Activated CD4-positive, alpha-beta T cell treated with anti-CD3 and anti-CD28 coated beads for 36 hours (primary cell): Measurements from ENCODE around the gene TBCD. TPM values are rescaled to one million over a fixed set of nuclear protein-coding genes. Genes with fewer than 3 reads are reported as not detected.

ENCODE experiments used
- ATAC-seq: fragments of 200-7000 bp; cut with Tn5 transposase; one replicate; pipeline ENCODE4 v1.10.0; 2021; ENCODE audit warnings: mild to moderate bottlenecking, moderate library complexity
- CTCF ChIA-PET: fragments of 350-600 bp; sonication (Branson Sonifier 250); formaldehyde crosslinking; loops from one replicate; lab custom pipeline; 2021; ENCODE audit warnings: antibody characterized with exemption; lab: Charles Lee
- POLR2A ChIA-PET: fragments of 350-600 bp; sonication (Branson Sonifier 250); formaldehyde crosslinking; loops from one replicate; lab custom pipeline; 2021; ENCODE audit warnings: antibody characterized with exemption, inconsistent platforms; lab: Charles Lee
- DNase-seq: peaks from one replicate; pipeline ENCODE4 v3.0.0-alpha.2; 2020
- H3K27ac Mint-ChIP-seq: one replicate; pipeline ENCODE4 v1.8.0; 2021; ENCODE audit warnings: mixed read lengths
- H3K27me3 Mint-ChIP-seq: one replicate; pipeline ENCODE4 v1.8.0; 2021; ENCODE audit warnings: mixed read lengths
- H3K36me3 Mint-ChIP-seq: one replicate; pipeline ENCODE4 v1.8.0; 2021; ENCODE audit warnings: low read depth, mixed read lengths
- H3K4me1 Mint-ChIP-seq: one replicate; pipeline ENCODE4 v1.8.0; 2021; ENCODE audit warnings: mixed read lengths
- H3K4me3 Mint-ChIP-seq: one replicate; pipeline ENCODE4 v1.8.0; 2021; ENCODE audit warnings: mild to moderate bottlenecking, moderate library complexity, mixed read lengths
- H3K9me3 Mint-ChIP-seq: one replicate; pipeline ENCODE4 v1.8.0; 2021; ENCODE audit warnings: low read depth, mixed read lengths
- intact Hi-C, 2 experiments: fragments of 100-400 bp; cut with DNase I in 1 of 2; cut with micrococcal nuclease in 1 of 2; formaldehyde crosslinking; loops; one replicate each; pipeline versions ENCODE4 v1.14.2 to v1.15.1; 2022 to 2024; cut with DNase I, micrococcal nuclease
- total RNA-seq, 2 experiments: library from RNA; stranded (reverse); gene quantifications; one replicate each; pipeline ENCODE4 v1.2.3, GENCODE V29; 2021

TBCD gene
- total RNA-seq, 2 experiments from 2014 or later = 83.3 to 97.2 TPM

DNA sequence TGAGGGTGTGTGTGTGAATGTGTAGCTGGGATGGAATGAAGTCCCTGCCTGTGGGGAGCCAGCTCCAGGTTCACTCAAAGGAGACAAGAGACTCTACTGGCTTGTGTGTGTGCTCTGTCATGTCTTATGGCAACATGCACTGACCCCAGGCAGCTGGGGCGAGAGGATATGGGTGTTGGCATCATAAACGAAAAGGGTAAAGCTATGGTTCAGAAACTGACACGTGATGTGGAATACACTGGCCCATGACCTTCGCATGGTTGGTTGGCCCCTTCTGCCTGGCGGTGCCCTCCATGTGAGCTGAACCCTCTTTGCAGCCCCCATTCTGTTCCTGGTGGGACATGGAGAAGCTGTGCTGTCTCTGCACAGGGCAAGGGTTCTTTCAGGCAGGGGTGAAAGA lies 66.1 kb downstream of the TBCD start:
- Mint-ChIP-seq H3K27me3 (no peaks in the 10 kb centered on the region), H3K9me3 (peaks cover 6% of the 10 kb centered on the region), H3K27ac (no peak overlapping the region), H3K4me1 (peaks cover 2% of the 10 kb centered on the region), H3K4me3 (no peak overlapping the region), H3K36me3 (peaks cover 74% of the 10 kb centered on the region)
- POLR2A ChIA-PET = no interaction called here
- ATAC-seq = no peak
- DNase-seq = no peak
- intact Hi-C loops = no loop called here
- CTCF ChIA-PET = no interaction called here

GRCh38 chr17:82820278-82821251 lies 68.7 kb downstream of the TBCD start:
- intact Hi-C loops = no loop called here
- peaks cover 60% of the 10 kb centered on the region for H3K36me3 Mint-ChIP-seq
- peaks cover 6% of the 10 kb centered on the region for H3K9me3 Mint-ChIP-seq
- no peaks in the 10 kb centered on the region for H3K27me3 Mint-ChIP-seq
- no peaks in the 10 kb centered on the region for H3K4me1 Mint-ChIP-seq
- CTCF ChIA-PET = interaction anchor here (0.8 kb wide), 1 partner anchor 44 kb away, joined by 3 read pairs; no protein-coding TSS in a partner anchor
- H3K4me3 Mint-ChIP-seq = no peak overlapping the region
- DNase-seq (no peak), ATAC-seq (no peak)
- H3K27ac Mint-ChIP-seq = no peak overlapping the region
- POLR2A ChIA-PET = no interaction called here

GRCh38 chr17:82821554-82821953 lies 69.7 kb downstream of the TBCD start:
- POLR2A ChIA-PET = no interaction called here
- Mint-ChIP-seq H3K4me3 (no peak overlapping the region), H3K27ac (no peak overlapping the region), H3K36me3 (peaks cover 54% of the 10 kb centered on the region), H3K27me3 (no peaks in the 10 kb centered on the region), H3K9me3 (peaks cover 6% of the 10 kb centered on the region), H3K4me1 (no peaks in the 10 kb centered on the region)
- no peak for DNase-seq
- intact Hi-C loops = no loop called here
- CTCF ChIA-PET = interaction anchor here (0.6 kb wide), 1 partner anchor 628 kb away, joined by 3 read pairs; no protein-coding TSS in a partner anchor
- ATAC-seq = no peak

DNA sequence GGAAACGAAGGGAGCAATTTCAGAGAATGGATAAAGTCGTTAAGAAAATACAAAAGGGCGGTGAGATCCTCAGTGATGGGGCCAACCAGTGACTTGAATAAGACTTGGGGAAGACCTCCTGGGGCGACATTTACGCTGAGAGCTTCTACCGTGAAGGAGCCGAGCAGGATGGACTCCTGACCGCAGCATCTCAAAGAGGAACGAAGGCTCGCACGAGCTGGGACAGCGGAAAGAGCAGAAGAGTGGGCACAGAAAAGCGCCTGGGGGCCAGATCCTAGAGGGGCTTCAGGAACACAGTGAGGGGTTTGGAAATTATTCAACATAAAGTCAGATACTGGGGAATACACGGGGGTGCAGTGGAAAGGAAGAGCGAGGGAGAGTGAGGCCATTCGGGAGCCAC lies 70.4 kb downstream of the TBCD start:
- H3K4me1 Mint-ChIP-seq = no peaks in the 10 kb centered on the region
- no peak for DNase-seq
- POLR2A ChIA-PET = no interaction called here
- peaks cover 6% of the 10 kb centered on the region for H3K9me3 Mint-ChIP-seq
- H3K4me3 Mint-ChIP-seq = no peak overlapping the region
- H3K27ac Mint-ChIP-seq = no peak overlapping the region
- peaks cover 54% of the 10 kb centered on the region for H3K36me3 Mint-ChIP-seq
- ATAC-seq = no peak
- intact Hi-C loops = no loop called here
- CTCF ChIA-PET = no interaction called here
- no peaks in the 10 kb centered on the region for H3K27me3 Mint-ChIP-seq

GRCh38 chr17:82823004-82823403 lies 71.1 kb downstream of the TBCD start:
- ChIA-PET CTCF (no interaction called here), POLR2A (no interaction called here)
- DNase-seq = no peak
- Mint-ChIP-seq H3K27ac (no peak overlapping the region), H3K4me1 (no peaks in the 10 kb centered on the region), H3K9me3 (peaks cover 6% of the 10 kb centered on the region), H3K27me3 (no peaks in the 10 kb centered on the region), H3K36me3 (peaks cover 54% of the 10 kb centered on the region), H3K4me3 (no peak overlapping the region)
- ATAC-seq = no peak
- intact Hi-C loops = no loop called here

GRCh38 chr17:82825540-82826124 lies 73.8 kb downstream of the TBCD start:
- Mint-ChIP-seq H3K27ac (no peak overlapping the region), H3K9me3 (peaks cover under 1% of the 10 kb centered on the region), H3K27me3 (no peaks in the 10 kb centered on the region), H3K4me1 (no peaks in the 10 kb centered on the region), H3K4me3 (no peak overlapping the region), H3K36me3 (peaks cover 41% of the 10 kb centered on the region)
- POLR2A ChIA-PET = no interaction called here
- CTCF ChIA-PET = interaction anchor here (0.6 kb wide), 2 partner anchors 22 to 78 kb away, joined by 3 read pairs; no protein-coding TSS in a partner anchor
- no peak for DNase-seq
- intact Hi-C loops = no loop called here
- no peak for ATAC-seq

DNA sequence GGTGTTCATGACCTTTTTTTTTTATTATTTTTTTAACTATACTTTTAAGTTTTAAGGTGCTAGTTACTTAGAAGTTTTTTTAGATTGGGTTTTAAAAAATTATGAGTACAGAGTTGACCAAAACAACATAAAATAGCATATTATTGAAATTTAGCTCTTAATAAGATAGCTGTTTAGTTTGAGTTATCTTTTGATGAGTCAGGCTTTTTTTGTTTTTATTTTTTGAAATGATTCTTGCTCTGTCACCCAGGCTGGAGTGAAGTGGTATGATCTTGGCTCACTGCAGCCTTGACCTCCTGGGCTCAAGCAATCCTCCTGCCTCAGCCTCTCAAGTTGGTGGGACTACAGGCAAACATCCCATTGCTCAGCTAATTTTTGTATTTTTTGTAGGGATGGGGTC lies 74.3 kb downstream of the TBCD start:
- no peak overlapping the region for H3K4me3 Mint-ChIP-seq
- no peaks in the 10 kb centered on the region for H3K27me3 Mint-ChIP-seq
- no peak for ATAC-seq
- no peak for DNase-seq
- H3K36me3 Mint-ChIP-seq = peaks cover 36% of the 10 kb centered on the region
- POLR2A ChIA-PET = interaction anchor here (0.6 kb wide), 1 partner anchor 441 kb away, joined by 7 read pairs; no protein-coding TSS in a partner anchor
- CTCF ChIA-PET = interaction anchor here (0.6 kb wide), 2 partner anchors 22 to 126 kb away, joined by 3 read pairs; no protein-coding TSS in a partner anchor
- intact Hi-C loops = no loop called here
- H3K4me1 Mint-ChIP-seq = no peaks in the 10 kb centered on the region
- H3K27ac Mint-ChIP-seq = no peak overlapping the region
- no peaks in the 10 kb centered on the region for H3K9me3 Mint-ChIP-seq

- peaks cover 34% of the 10 kb centered on the region for H3K36me3 Mint-ChIP-seq
These were observed 75.1 kb downstream of the TBCD start for GRCh38 chr17:82826956-82827355.

DNA sequence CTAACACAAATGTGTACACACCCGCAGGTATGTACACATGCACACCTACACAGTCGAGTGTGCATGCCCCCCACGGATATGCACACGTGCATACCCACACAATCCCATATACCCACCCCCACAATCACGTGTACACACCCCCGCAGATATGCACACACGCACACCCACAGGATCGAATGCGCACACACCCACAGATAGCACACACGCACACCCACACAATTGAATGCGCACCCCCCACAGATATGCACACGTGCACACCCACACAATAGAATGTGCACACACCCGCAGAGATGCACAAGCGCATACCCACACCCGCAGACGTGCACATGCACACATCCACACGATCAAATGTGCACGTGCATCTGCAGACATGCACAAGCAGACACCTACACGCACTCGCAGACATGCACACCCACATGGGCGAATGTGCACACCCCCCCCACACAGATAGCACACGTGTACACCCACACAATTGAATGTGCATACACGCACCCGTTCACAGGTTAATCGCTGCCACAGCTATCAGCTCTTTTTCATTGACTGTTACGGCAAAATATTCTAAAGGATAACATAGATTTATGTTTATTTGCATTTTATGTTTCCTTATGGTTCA lies 77.1 kb downstream of the TBCD start:
- DNase-seq (no peak), ATAC-seq (no peak)
- Mint-ChIP-seq H3K36me3 (peaks cover 32% of the 10 kb centered on the region), H3K4me1 (no peaks in the 10 kb centered on the region), H3K9me3 (no peaks in the 10 kb centered on the region), H3K4me3 (no peak overlapping the region), H3K27me3 (no peaks in the 10 kb centered on the region), H3K27ac (no peak overlapping the region)
- POLR2A ChIA-PET = no interaction called here
- CTCF ChIA-PET = no interaction called here
- intact Hi-C loops = no loop called here

More at GRCh38 chr17:82826956-82827355, 75.1 kb downstream of the TBCD start:
- no peaks in the 10 kb centered on the region for H3K9me3 Mint-ChIP-seq
- no peaks in the 10 kb centered on the region for H3K4me1 Mint-ChIP-seq
- DNase-seq (no peak), ATAC-seq (no peak)
- no peak overlapping the region for H3K27ac Mint-ChIP-seq
- H3K4me3 Mint-ChIP-seq = no peak overlapping the region
- H3K27me3 Mint-ChIP-seq = no peaks in the 10 kb centered on the region
- intact Hi-C loops = no loop called here
- CTCF ChIA-PET = no interaction called here
- POLR2A ChIA-PET = interaction anchor here (0.6 kb wide), 1 partner anchor 442 kb away, joined by 7 read pairs; no protein-coding TSS in a partner anchor

- intact Hi-C loops = no loop called here
- DNase-seq (no peak), ATAC-seq (no peak)
- no peaks in the 10 kb centered on the region for H3K27me3 Mint-ChIP-seq
- H3K4me3 Mint-ChIP-seq = no peak overlapping the region
- POLR2A ChIA-PET = no interaction called here
- H3K9me3 Mint-ChIP-seq = no peaks in the 10 kb centered on the region
- CTCF ChIA-PET = interaction anchor here (0.8 kb wide), 1 partner anchor 12 kb away, joined by 3 read pairs; no protein-coding TSS in a partner anchor
- peaks cover 31% of the 10 kb centered on the region for H3K36me3 Mint-ChIP-seq
- H3K4me1 Mint-ChIP-seq = no peaks in the 10 kb centered on the region
- H3K27ac Mint-ChIP-seq = no peak overlapping the region
These were observed 78.4 kb downstream of the TBCD start for GRCh38 chr17:82830249-82830661.

DNA sequence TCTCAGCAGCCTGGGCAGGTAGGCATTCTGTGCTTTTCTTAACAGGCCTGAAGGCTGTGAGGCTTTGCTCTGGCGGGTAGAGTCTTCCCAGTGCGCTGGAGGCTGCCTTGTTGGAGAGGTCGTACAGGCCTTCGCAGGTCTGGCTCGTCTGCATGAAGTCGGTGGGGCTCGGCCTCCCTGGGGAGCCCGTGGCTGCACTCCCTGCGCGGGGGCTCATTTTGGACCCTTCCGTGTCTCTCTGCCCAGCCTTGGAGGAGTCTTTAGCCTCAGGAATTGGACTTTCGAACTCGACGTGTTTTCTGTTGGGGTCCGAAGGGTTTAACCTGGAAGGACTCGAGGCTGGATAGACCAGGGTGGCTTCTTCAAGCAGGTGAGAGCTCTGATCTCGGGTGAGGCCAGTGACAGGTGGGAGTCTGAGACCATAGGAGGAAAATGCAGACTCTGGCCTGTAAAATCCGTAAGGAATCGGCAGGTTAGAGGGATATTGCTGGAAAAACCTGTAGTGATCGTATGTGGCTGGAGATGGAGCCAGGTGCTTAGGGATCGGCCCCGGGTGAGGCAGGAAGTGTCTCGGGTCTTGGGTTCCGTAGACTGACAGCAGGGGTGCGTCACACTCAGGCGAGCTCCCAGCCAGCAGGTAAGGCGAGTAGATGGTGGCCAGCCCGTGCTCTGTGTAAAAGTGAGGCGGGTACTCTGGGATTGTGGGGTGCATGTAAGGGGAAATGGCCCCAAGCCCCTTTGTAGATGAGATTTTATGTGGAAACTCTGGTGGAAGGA lies 79.4 kb downstream of the TBCD start:
- intact Hi-C loops = no loop called here
- no peak for ATAC-seq
- ChIA-PET POLR2A (no interaction called here), CTCF (no interaction called here)
- DNase-seq = no peak
- H3K9me3 Mint-ChIP-seq = no peaks in the 10 kb centered on the region
- H3K27me3 Mint-ChIP-seq = no peaks in the 10 kb centered on the region
- no peaks in the 10 kb centered on the region for H3K4me1 Mint-ChIP-seq
- H3K4me3 Mint-ChIP-seq = no peak overlapping the region
- peaks cover 31% of the 10 kb centered on the region for H3K36me3 Mint-ChIP-seq
- no peak overlapping the region for H3K27ac Mint-ChIP-seq
